ENCODE results near the gene P2RX5. TPM values are rescaled to one million over a fixed set of nuclear protein-coding genes. Genes with fewer than 3 reads are reported as not detected.

The P2RX5 gene
- total RNA-seq, 4 donors from 2014 or later, result 0.54 TPM; not detected in 3

- H3K4me3 ChIP-seq (replicated peaks in 1 of 3), result peak overlapping the region; percentile 72 to 94 (median 83)
- DNase-seq, result peak; percentile 84
- no peaks in the 10 kb centered on the region for H3K27me3 ChIP-seq
- peaks cover 15 to 21% of the 10 kb centered on the region in 2 donors for H3K36me3 ChIP-seq
- intact Hi-C loops (cut with DNase I), result no loop called here
- H3K4me1 ChIP-seq, result peaks cover 14 to 25% of the 10 kb centered on the region in 2 donors
- H3K27ac ChIP-seq, result peak overlapping the region; percentile 89 to 99 (median 98)
- WGBS, 2 donors, result 6 to 11% methylated on average over 13 to 15 of the region's 39 CpGs
- no peak for TF ChIP-seq POLR2A (IDR thresholded peaks at IDR 0.05)
- TF ChIP-seq, protein P1, sequence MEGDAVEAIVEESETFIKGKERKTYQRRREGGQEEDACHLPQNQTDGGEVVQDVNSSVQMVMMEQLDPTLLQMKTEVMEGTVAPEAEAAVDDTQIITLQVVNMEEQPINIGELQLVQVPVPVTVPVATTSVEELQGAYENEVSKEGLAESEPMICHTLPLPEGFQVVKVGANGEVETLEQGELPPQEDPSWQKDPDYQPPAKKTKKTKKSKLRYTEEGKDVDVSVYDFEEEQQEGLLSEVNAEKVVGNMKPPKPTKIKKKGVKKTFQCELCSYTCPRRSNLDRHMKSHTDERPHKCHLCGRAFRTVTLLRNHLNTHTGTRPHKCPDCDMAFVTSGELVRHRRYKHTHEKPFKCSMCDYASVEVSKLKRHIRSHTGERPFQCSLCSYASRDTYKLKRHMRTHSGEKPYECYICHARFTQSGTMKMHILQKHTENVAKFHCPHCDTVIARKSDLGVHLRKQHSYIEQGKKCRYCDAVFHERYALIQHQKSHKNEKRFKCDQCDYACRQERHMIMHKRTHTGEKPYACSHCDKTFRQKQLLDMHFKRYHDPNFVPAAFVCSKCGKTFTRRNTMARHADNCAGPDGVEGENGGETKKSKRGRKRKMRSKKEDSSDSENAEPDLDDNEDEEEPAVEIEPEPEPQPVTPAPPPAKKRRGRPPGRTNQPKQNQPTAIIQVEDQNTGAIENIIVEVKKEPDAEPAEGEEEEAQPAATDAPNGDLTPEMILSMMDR (IDR thresholded peaks at IDR 0.05), result no peak
- no peaks in the 10 kb centered on the region for H3K9me3 ChIP-seq
These were observed 28.3 kb downstream of the P2RX5 start for GRCh38 chr17:3667366-3668278.

GRCh38 chr17:3666516-3666915 is 29.4 kb downstream of the P2RX5 start:
- WGBS, 2 donors, result 95% methylated on average over 6 of the region's 6 CpGs
- Histone ChIP-seq H3K4me1 (peaks cover 14 to 25% of the 10 kb centered on the region in 2 donors), H3K9me3 (no peaks in the 10 kb centered on the region), H3K27me3 (no peaks in the 10 kb centered on the region), H3K4me3 (replicated peaks in 1 of 3) (peak overlapping the region in 1 of 3 donors; percentile 83), H3K27ac (no peak overlapping the region), H3K36me3 (peaks cover 15 to 21% of the 10 kb centered on the region in 2 donors)
- TF ChIP-seq, protein P1 (IDR thresholded peaks at IDR 0.05), result no peak
- no peak for TF ChIP-seq POLR2A (IDR thresholded peaks at IDR 0.05)
- no peak for DNase-seq
- intact Hi-C loops (cut with DNase I), result no loop called here

DNA sequence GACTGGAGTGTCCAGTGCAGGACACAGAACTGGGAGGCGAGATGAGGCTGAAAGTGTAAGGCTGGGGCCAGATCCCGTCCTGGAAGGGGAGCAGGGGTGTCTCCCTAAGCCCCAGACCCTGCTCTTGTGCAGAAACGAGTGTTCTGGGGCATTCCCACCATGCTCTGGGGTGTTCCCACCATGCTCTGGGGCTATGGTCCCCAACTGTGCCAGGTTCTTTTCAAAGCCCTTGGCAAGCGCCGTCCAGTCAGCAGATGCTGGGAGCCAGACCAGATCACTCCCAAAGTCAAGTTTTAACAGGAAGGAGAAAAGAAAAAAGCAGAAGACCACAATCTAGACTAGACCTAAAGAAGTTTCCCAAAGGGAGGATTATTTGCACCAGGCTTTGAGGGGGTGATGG is 30.1 kb downstream of the P2RX5 start:
- Histone ChIP-seq H3K9me3 (no peaks in the 10 kb centered on the region), H3K4me3 (replicated peaks in 1 of 3) (no peak overlapping the region), H3K27ac (no peak overlapping the region), H3K27me3 (no peaks in the 10 kb centered on the region), H3K36me3 (peaks cover 15 to 21% of the 10 kb centered on the region in 2 donors), H3K4me1 (peaks cover 14 to 25% of the 10 kb centered on the region in 2 donors)
- WGBS, 2 donors, result 75 to 92% methylated on average over 5 of the region's 5 CpGs
- TF ChIP-seq, protein P1 (IDR thresholded peaks at IDR 0.05), result no peak
- no peak for TF ChIP-seq POLR2A (IDR thresholded peaks at IDR 0.05)
- intact Hi-C loops (cut with DNase I), result no loop called here
- no peak for DNase-seq

DNA sequence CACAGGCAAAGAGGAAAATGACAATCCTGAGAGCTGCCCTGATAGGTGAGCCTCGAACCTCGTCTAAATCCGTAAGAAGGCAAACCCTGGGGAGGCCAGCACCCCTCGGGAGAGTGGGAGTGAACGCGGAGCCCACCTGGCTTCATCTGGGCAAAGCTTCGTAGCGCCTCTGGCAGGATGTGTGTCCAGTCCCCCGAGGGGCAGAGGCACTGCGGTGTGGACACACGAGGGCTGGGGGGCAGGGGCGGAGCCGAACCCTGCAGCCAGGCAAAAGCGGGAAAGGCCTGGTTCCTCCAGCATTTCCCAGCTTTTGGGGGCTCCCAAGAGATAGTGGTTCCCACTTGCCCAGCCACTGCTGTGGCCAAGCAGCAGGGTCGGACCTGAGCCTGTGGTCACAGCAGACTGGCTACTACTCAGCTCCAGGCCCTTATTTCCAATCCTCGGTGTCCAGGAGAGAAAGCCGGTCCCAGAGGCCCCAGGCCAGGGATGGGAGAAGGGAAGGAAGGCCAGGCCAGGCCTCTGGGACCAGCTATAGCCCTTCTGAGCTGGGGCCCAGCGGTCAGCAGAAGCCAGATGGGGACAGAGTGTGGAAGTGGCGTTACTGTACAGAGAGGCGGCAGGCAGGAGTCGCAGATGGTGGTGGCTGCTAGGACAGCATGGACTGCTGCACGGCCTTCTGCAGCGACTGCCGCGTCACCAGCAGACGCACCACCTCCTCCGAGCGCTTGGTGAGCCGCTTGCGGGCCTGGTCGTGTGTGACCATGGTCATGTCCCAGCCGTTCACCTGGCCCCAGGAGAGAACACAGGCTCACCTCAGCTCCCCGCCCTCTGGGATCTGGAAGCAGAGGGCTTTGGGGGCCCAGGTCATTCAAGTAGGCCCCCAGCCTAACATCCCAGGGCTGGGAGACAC is 32.6 kb downstream of the P2RX5 start:
- no peak for DNase-seq
- WGBS, 2 donors, result 89 to 94% methylated on average over 16 to 28 of the region's 33 CpGs
- intact Hi-C loops (cut with DNase I), result no loop called here

More for the DNA sequence above, 32.6 kb downstream of the P2RX5 start:
- H3K9me3 ChIP-seq, result no peaks in the 10 kb centered on the region
- no peaks in the 10 kb centered on the region for H3K27me3 ChIP-seq
- no peak overlapping the region for H3K4me3 ChIP-seq (replicated peaks in 1 of 3)
- no peak overlapping the region for H3K27ac ChIP-seq
- no peak for TF ChIP-seq POLR2A (IDR thresholded peaks at IDR 0.05)
- TF ChIP-seq, protein P1 (IDR thresholded peaks at IDR 0.05), result no peak
- peaks cover 15 to 21% of the 10 kb centered on the region in 2 donors for H3K36me3 ChIP-seq
- peaks cover 5 to 27% of the 10 kb centered on the region in 2 donors for H3K4me1 ChIP-seq

Measured in thyroid gland (tissue), 4 donors.